GM12878 (cell line): ENCODE data around the gene GPR171.

ENCODE experiments used
- CBX5 ChIP-seq: sonication (generic); IDR thresholded peaks from 2 replicates; pipeline ENCODE4 v1.6.1; 2016; ENCODE audit warnings: low read depth, moderate library complexity, mild to moderate bottlenecking, inconsistent platforms
- CTCF ChIP-seq, 3 experiments: IDR thresholded peaks in 2 of 3; conservative IDR thresholded peaks in 1 of 3; 2 replicates each; pipeline ENCODE4 v1.5.1; 2011; ENCODE audit warnings: low read depth in 3 of 3, low read length in 3 of 3, mild to moderate bottlenecking in 3 of 3, control low read depth in 2 of 3, moderate library complexity in 2 of 3, inconsistent platforms in 1 of 3, mixed read lengths in 1 of 3; ENCODE audit not compliant: control insufficient read depth in 2 of 3, insufficient read depth in 1 of 3; ENCODE audit errors: extremely low read depth in 1 of 3
- MAX ChIP-seq: IDR thresholded peaks from 2 replicates; pipeline ENCODE4 v1.6.1; 2012; ENCODE audit warnings: low read depth, low read length, improper control_type of control experiment
- POLR2AphosphoS2 ChIP-seq: IDR thresholded peaks from 2 replicates; pipeline ENCODE4 v1.6.1; 2011; ENCODE audit warnings: low read depth, mild to moderate bottlenecking, low read length, improper control_type of control experiment, moderate library complexity
- RAD21 ChIP-seq: IDR thresholded peaks from 2 replicates; pipeline ENCODE4 v1.6.1; 2011; ENCODE audit warnings: mild to moderate bottlenecking, low read depth, low read length, moderate library complexity; ENCODE audit not compliant: insufficient read depth
- SMARCA5 ChIP-seq: fragments of 450-650 bp; IDR thresholded peaks from 2 replicates; pipeline ENCODE4 v1.6.1; 2017; ENCODE audit warnings: mild to moderate bottlenecking
- STAT3 ChIP-seq: IDR thresholded peaks from 2 replicates; pipeline ENCODE4 v1.6.1; 2011; ENCODE audit warnings: low read depth, low read length, improper control_type of control experiment
- TARDBP ChIP-seq: IDR thresholded peaks from 2 replicates; pipeline ENCODE4 v1.6.1; 2016; ENCODE audit warnings: borderline replicate concordance

- TF ChIP-seq CBX5 (no peak), RAD21 (no peak), MAX (no peak), CTCF (IDR thresholded peaks at IDR 0.05 in 2 of 3, conservative IDR thresholded peaks at IDR 0.05 in 1 of 3; ENCODE audit: control insufficient read depth in 2 of 3, extremely low read depth in 1 of 3, insufficient read depth in 1 of 3, low read depth in 3 of 3, low read length in 3 of 3) (no peak), POLR2AphosphoS2 (no peak), SMARCA5 (no peak), STAT3 (no peak), TARDBP (no peak)
Observed at GRCh38 chr3:151199554-151200438, 3.2 kb downstream of the GPR171 start.
